Activated CD8-positive, alpha-beta memory T cell treated with anti-CD3 and anti-CD28 coated beads, Interleukin-2, amount 50 U/mL, for 4 hours (primary cell): ENCODE data around the gene DOCK9.

Experiments
- DNase-seq: peaks from one replicate; pipeline ENCODE4 v3.0.0-alpha.2; 2020

DOCK9 gene

GRCh38 chr13:98997011-98997730, 19.3 kb upstream of the DOCK9 start:
- no peak for DNase-seq

- DNase-seq: no peak
Measured at GRCh38 chr13:98996046-98996445, 18.2 kb upstream of the DOCK9 start.

- DNase-seq: no peak
Measured at GRCh38 chr13:98994896-98995295, 17.0 kb upstream of the DOCK9 start.

- no peak for DNase-seq
Measured at GRCh38 chr13:98994080-98994479, 16.2 kb upstream of the DOCK9 start.

GRCh38 chr13:98992355-98992754, 14.5 kb upstream of the DOCK9 start:
- no peak for DNase-seq

GRCh38 chr13:98990701-98991100, 12.8 kb upstream of the DOCK9 start:
- DNase-seq: no peak

GRCh38 chr13:98989469-98990235, 11.8 kb upstream of the DOCK9 start:
- DNase-seq: no peak

GRCh38 chr13:98988780-98989179, 10.9 kb upstream of the DOCK9 start:
- DNase-seq: no peak

GRCh38 chr13:98988277-98988676, 10.4 kb upstream of the DOCK9 start:
- no peak for DNase-seq

GRCh38 chr13:98987275-98987674, 9.4 kb upstream of the DOCK9 start:
- DNase-seq: no peak

GRCh38 chr13:98986226-98986846, 8.5 kb upstream of the DOCK9 start:
- DNase-seq: no peak

GRCh38 chr13:98985591-98985990, 7.7 kb upstream of the DOCK9 start:
- DNase-seq: no peak

GRCh38 chr13:98984983-98985382, 7.1 kb upstream of the DOCK9 start:
- DNase-seq: no peak

- no peak for DNase-seq
Measured at GRCh38 chr13:98984118-98984517, 6.3 kb upstream of the DOCK9 start.

GRCh38 chr13:98983182-98983581, 5.3 kb upstream of the DOCK9 start:
- DNase-seq: no peak

- no peak for DNase-seq
Measured at GRCh38 chr13:98981369-98982080, 3.7 kb upstream of the DOCK9 start.

GRCh38 chr13:98979012-98979660, 1.3 kb upstream of the DOCK9 start:
- DNase-seq: no peak

- no peak for DNase-seq
Measured at GRCh38 chr13:98978280-98978679, 416 bp upstream of the DOCK9 start.

- no peak for DNase-seq
Measured at GRCh38 chr13:98976941-98977340, 923 bp downstream of the DOCK9 start.

GRCh38 chr13:98976338-98976737, 1.5 kb downstream of the DOCK9 start:
- DNase-seq: no peak

- DNase-seq: no peak
Measured at GRCh38 chr13:98975822-98976261, 2.0 kb downstream of the DOCK9 start.

- no peak for DNase-seq
Measured at GRCh38 chr13:98974053-98974452, 3.8 kb downstream of the DOCK9 start.

- DNase-seq: no peak
Measured at GRCh38 chr13:98972627-98973026, 5.2 kb downstream of the DOCK9 start.
